Measurements from ENCODE around the gene PRB3. TPM values are rescaled to one million over a fixed set of nuclear protein-coding genes. Genes with fewer than 3 reads are reported as not detected.

The PRB3 gene
- total and polyA plus RNA-seq, 11 donors, result not detected

GRCh38 chr12:11264501-11264900, 5.0 kb downstream of the PRB3 start:
- Histone ChIP-seq H3K4me3 (no peak overlapping the region), H3K36me3 (no peaks in the 10 kb centered on the region), H3K4me1 (no peaks in the 10 kb centered on the region), H3K27ac (no peak overlapping the region), H3K9me3 (peaks cover 0 to 30% (median 0%) of the 10 kb centered on the region in 12 donors), H3K27me3 (no peaks in the 10 kb centered on the region)
- 95 to 100% (median 96%) methylated on average over 1 of the region's 1 CpG for WGBS, 4 donors
- DNase-seq (no peak), ATAC-seq (no peak)
- TF ChIP-seq CTCF (IDR thresholded peaks at IDR 0.05) (no peak), POLR2A (IDR thresholded peaks at IDR 0.05) (no peak)
- intact Hi-C loops (cut with DNase I), result no loop called here

- no peaks in the 10 kb centered on the region for H3K4me1 ChIP-seq
- DNase-seq (no peak), ATAC-seq (no peak)
- intact Hi-C loops (cut with DNase I), result no loop called here
- peaks cover 0 to 15% (median 0%) of the 10 kb centered on the region in 12 donors for H3K9me3 ChIP-seq
- H3K36me3 ChIP-seq, result no peaks in the 10 kb centered on the region
- H3K4me3 ChIP-seq, result no peak overlapping the region
- 38 to 82% (median 66%) methylated on average over 1 of the region's 1 CpG for WGBS, 4 donors
- no peak for TF ChIP-seq CTCF (IDR thresholded peaks at IDR 0.05)
- no peak for TF ChIP-seq POLR2A (IDR thresholded peaks at IDR 0.05)
- H3K27ac ChIP-seq, result no peak overlapping the region
- H3K27me3 ChIP-seq, result no peaks in the 10 kb centered on the region
These were observed 23.0 kb downstream of the PRB3 start for GRCh38 chr12:11246489-11246888.

- Histone ChIP-seq H3K4me1 (no peaks in the 10 kb centered on the region), H3K27ac (no peak overlapping the region), H3K9me3 (no peaks in the 10 kb centered on the region), H3K27me3 (no peaks in the 10 kb centered on the region), H3K4me3 (no peak overlapping the region), H3K36me3 (no peaks in the 10 kb centered on the region)
- WGBS, 4 donors, result 67 to 81% (median 77%) methylated on average over 3 of the region's 3 CpGs
- intact Hi-C loops (cut with DNase I), result no loop called here
- DNase-seq, result no peak
- no peak for ATAC-seq
- no peak for TF ChIP-seq POLR2A (IDR thresholded peaks at IDR 0.05)
- TF ChIP-seq CTCF (IDR thresholded peaks at IDR 0.05), result no peak
These were observed 26.9 kb downstream of the PRB3 start for GRCh38 chr12:11242656-11243055.

DNA sequence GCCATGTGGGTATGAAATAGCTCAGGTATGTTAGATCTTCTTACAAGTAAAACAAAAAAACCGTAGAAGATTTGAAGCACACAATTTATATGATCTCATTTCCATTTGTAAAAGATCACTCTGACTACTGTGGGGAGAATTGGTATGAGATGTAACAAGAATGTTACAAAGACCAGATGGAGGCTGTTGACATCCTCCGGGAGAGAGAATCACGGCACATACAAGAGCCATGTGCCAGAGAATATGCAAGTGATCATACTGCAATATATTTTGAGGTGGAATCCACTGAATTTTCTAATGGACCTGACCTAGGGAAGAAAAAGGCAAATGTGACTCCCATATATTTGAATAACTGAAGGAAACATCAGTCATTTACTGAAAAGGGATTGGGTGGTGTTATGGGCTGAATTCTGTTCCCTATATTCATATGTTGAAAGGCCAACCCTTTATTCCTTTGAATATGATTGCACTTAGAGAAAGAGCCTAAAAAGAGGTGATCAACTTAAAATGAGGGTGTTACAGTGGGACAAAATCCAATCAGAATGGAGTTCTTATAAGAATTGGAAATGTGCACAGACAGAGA, 29.1 kb downstream of the PRB3 start:
- intact Hi-C loops (cut with DNase I), result no loop called here
- no peak for TF ChIP-seq POLR2A (IDR thresholded peaks at IDR 0.05)
- TF ChIP-seq CTCF (IDR thresholded peaks at IDR 0.05), result no peak

More for the DNA sequence above, 29.1 kb downstream of the PRB3 start:
- H3K27me3 ChIP-seq, result no peaks in the 10 kb centered on the region
- no peak overlapping the region for H3K4me3 ChIP-seq
- ATAC-seq, result no peak
- no peaks in the 10 kb centered on the region for H3K9me3 ChIP-seq
- no peak for DNase-seq
- no peak overlapping the region for H3K27ac ChIP-seq
- 54 to 84% (median 71%) methylated on average over 3 of the region's 3 CpGs for WGBS, 4 donors
- no peaks in the 10 kb centered on the region for H3K4me1 ChIP-seq
- no peaks in the 10 kb centered on the region for H3K36me3 ChIP-seq
